Renal pelvis (tissue), 4 donors: ENCODE measurements around the gene EPB41L5. TPM values are rescaled to one million over a fixed set of nuclear protein-coding genes. Genes with fewer than 3 reads are reported as not detected.
"Not testable (repeated sequence)": the region's sequence is repeated elsewhere in the genome, so short reads cannot be mapped to it uniquely, and the experiment has no call there.

Source experiments
- DNase-seq: peaks from one replicate; pipeline ENCODE4 v3.0.0-alpha.2; 2013
- polyA plus RNA-seq, 3 donors: library from polyadenylated mRNA; unstranded; fragments of 120-200 nt; gene quantifications; one replicate each; pipeline ENCODE4 v1.2.1, GENCODE V29; 2013; ENCODE audit not compliant: insufficient read length in 3 of 3

The EPB41L5 gene
- polyA plus RNA-seq, 3 donors = 83.0 to 108 (median 88.1) TPM

DNA sequence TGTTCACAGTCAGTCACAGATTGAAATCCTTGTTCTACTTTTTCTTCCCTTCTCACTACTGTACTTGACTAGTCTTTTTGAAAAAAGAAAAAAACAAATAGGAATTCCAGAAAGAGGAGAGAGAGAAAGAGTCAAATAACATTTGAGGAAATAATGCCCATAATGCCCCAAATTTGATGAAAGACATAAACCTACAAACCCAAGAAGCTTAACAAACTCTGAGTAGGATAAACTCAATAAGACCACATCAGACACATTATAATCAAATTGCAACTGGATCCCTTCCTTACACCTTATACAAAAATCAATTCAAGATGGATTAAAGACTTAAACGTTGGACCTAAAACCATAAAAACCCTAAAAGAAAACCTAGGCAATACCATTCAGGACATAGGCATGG is 179.4 kb downstream of the EPB41L5 start:
- no peak for DNase-seq

DNA sequence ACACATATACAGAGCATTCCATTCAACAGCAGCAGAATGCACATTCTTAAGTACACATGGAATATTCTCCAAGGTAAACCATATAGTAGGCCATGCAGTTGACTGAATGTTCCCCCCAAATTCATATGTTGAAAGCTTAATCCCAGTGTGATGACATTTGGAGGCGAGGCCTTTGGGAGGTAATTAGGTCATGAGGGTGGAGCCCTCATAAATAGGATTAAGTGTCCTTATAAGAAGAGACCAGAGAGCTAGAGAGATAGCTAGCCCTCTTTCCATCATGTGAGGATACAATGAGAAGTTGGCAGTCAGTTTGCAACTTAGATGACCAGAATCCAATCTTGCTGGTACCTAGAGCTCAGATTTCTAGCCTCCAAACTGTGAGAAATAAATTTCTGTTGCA is 182.7 kb downstream of the EPB41L5 start:
- DNase-seq = no peak

DNA sequence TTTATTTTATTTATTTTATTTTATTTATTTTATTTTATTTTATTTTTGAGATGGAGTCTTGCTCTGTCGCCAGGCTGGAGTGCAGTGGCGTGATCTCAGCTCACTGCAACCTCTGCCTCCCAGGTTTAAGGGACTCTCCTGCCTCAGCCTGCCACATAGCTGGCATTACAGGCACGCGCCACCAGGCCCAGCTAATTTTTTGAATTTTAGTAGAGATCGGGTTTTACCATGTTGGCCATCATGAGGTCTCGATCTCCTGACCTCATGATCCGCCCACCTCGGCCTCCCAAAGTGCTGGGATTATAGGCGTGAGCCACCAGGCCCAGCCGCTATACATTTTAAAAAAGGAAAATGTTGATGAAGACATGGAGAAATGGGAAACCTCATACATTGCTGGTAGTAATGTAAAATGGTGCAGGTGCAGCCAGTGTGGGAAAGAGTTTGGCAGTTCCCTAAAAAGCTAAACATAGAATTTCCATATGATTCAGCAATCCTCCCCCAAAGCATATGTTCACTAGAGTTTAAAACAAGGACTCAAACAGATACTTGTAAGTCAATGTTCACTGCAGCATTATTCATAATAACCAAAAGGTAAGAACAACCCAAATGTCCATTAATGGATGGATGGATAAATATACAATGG is 187.1 kb downstream of the EPB41L5 start:
- DNase-seq = not testable (repeated sequence)

DNA sequence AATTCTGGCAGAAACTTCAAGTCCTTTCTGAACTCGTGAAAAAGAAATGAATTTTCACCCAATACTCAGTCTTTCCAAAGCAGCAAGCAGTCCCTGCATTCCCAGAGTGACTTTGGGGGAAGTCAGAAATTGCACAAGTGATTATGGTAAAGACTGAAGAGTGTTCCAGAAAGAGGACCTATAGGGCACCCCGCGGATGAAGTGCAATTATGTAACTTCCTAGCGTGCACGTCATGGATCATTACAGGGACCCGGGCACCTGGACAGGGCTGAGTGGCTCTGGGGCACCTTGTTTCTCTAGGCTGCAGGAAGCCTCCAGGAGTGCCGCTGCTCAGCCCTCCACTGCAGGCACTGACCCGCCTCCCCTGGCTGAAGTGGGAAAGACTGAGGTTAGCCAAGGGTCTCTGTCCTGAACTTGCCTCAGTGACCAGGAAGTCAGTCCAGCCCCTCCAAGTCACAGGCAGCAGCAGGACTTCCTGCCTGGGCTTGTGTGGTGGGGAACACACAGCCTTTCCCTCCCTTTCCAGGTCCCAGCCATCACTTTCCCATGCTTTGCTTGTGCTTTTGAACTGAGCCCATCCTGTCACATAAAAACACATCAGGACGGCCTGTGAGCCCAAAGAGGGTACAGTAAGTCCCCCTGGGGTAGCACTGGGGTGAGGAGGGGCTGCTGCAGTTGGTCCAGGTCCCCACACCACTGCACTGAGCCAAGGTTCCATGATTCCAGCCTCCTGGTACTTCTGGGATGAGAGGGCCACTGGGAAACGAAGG is 190.6 kb downstream of the EPB41L5 start:
- DNase-seq = no peak

DNA sequence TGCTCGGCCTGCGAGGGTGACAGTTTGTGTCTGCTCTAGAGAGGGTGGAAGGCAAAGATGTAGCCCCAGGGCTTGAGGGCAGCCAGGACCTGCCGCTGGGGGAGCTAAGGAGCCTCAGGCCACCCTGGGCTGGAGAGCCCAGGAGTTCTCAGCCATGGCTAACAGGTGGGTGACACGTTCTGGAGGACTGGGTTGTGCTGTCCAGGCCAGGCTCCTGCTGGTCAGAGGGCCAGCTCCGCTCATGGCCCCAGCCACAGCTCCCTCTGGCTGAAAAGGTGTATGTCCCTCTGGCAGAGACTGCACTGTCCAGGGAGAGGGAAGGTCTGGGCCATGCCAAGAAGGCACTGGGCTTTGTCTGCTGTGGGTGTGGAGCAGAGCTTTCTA is 191.1 kb downstream of the EPB41L5 start:
- no peak for DNase-seq

DNA sequence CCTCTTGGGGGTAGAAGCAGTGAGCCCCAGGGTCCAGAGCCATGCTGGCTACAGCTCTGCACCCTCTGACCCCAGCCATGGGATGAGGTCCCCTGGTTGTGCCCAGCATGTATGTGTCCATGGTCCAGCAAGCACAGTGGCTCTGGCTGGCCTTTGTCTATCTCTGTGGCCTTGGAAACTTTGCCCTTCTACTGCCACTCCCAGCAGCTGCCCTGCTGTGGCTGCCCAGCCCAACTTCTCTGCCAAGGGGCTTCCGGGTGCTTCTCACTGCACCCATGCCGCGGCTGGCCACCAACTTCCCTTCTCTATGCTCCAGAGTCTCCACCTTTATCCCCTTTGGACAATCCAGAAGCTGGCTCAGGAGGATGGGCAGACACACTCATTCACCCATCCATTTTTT is 191.5 kb downstream of the EPB41L5 start:
- DNase-seq = no peak

DNA sequence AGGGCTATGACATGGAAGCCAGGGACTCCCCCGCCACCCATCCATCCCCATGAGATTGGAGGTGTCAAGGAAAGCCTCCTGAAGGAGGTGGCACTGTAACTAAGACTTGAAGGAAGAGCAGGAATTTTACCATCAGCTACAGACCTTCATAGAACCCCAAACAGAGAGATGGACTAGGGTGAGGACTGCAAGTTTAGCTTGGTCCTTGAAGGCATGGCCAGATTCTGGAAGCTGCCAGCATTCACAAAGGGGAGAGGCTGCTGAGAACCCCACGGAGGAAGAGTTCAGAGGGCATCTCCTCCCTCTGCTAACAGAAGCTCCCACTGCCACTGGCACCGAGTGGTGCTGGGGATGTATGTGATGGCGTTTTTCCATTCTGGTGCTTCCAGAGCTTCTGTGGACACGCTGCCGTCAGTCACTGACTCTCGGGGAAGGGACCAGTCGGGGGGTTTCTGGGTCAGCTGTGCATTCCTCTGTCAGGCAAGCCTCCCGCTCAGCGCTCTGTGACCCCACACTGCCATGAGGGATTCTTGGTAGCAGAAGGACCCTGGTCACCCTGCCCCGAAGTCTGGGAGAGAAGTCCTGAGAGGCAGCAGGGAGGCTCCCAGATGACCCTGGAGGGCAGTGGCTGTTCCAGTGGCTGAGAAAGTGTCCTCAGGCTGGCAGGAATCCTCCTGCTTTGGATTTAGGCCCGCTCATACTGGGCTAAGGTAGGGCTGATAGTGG is 192.2 kb downstream of the EPB41L5 start:
- no peak for DNase-seq

DNA sequence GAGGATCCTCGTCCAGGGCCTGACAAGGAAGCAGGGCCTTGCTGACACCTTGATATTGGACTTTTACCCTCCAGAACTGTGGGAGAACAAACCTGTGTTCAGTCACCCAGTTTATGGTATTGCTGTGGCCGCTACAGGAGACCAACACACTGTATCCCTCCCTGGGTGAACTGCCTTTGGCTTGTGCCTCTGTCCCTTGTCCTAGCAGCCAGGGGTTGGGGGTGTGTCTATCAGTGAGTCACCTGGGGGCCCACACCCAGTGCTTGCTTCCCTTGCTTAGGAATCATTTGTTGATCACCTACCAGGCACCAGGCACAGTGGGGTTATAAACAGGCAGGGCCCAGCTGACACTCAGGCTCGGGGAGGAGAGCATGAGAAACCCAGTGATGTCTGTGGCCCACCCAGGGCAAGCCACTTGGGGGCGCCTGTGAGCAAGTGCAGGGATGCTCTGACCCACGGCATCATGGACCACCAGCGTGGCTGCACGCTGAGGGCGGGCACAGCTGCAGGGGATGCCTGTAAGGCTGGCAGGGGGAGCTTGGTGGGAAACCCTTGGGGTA is 193.2 kb downstream of the EPB41L5 start:
- DNase-seq = no peak

DNA sequence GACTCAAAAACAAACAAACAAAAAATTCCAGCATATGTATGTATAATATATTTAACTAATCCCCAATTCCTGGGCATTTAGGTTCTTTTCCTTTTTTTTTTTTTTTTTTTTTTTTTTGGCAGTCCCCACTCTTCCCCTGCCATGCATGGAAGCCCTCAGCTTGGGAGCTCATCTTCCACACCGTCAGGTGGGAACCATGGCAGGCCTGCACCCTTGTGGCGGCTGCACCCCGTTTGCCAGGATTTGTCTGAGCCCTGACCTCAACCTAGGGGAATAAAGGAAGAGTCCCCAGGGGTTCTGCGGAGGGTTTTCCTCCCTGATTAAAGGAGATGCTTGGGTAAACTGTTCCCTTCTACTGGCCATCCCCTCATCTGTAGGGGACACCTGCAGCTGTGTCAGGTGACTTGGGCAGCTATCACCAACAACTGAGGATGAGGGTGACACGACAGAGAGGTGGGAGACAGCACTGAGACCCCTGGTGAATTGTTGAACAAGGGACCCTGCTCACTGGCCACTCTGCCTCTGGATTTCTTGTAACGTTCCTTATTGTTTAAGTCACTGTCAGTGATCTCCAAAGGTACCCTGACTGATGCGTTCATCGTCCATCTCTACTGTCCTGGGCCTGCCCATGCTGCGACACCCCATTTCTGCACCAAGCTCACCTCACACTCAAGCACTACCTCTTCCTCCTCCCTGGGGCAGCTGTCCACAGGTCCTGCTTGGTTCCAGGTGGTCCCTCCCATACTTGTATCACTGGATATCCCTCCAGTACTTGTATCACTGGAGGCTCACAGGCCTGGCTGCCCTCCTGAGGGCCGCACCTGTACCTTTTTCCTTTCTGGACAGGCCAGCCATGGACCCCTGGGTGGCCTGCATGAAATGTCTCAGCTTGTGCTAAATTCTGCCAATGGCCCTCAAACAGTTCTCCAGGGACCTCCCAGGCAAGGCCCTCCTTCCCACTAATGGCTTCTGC is 195.8 kb downstream of the EPB41L5 start:
- no peak for DNase-seq

DNA sequence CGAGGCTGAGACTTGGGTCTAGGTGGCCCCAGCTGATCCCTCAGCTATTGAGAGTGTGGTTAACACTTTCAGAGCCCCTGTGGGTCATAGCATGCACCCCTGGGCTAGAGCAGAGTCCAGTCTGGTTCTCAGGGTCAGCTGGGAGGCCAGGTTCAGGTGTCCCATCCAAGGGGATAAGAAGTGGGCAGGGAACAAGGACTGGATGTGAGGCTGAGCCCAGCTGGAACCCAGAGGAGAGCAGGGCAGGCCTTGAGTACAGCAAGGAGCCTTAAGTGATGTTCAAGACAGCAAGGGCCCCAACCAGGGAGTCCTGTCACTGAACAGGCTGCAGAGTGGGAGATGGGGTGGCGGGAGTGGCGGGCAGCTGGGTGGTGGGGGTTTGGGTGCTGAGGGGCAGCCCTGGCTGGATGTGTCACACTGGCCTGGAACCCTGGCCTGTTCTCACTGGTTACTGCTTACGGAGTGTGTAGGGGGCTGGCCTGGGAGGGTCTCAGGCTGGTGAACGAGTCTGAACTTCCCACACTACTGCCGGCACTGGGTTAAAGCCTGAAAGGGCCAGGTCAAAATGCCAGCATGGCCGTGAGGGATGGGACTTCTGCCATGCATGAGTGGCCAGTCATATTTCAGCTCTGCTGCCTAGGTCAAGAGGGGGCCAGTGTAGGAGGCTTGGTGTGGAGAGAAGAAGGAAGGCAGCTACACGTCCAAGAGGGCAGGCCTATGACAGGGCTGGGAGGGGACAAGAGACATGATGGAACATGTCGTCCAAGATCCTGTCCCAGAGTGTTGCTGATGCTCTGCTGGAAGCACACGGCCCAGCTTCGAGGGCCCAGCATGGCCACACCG is 196.8 kb downstream of the EPB41L5 start:
- no peak for DNase-seq

DNA sequence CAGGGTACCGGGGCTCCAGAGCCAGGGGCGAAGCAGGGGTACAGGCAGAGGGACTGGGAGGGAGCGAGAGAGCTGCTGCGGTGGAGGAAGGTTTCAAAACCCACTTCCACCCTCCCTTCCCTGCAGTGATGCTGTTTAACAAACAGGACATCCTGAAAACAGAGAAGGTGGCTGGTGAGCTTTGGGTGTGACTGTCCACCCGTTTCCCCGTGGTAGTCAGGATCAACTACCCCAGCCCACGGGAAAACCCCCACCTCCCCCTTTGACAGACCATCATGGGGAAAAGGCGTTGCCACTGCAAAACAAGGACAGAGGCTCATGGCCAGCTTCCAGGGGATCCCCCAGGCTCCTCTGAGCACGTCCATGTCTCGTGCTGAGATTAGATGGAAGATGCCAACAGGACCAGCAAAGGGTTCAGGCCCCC is 197.4 kb downstream of the EPB41L5 start:
- no peak for DNase-seq

DNA sequence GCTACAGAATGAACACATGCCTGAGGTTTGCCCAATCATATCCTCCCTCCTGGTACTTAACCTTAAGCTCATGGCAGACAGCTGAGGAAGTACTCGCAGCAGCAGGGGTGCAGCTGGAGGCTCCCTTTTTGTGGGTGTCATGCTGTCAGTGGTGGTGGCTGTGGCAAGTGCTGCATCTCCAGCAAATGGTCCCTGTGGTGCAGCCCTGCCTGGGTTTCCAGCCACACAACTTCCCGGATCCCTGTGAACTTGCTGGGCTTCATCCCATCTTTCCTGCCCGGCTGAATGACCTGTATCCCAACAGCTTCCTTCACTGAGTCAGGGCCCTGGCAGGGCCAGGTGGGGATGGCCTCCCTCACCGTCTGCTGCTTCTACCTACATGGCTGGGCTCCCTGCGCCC is 205.3 kb downstream of the EPB41L5 start:
- no peak for DNase-seq

DNA sequence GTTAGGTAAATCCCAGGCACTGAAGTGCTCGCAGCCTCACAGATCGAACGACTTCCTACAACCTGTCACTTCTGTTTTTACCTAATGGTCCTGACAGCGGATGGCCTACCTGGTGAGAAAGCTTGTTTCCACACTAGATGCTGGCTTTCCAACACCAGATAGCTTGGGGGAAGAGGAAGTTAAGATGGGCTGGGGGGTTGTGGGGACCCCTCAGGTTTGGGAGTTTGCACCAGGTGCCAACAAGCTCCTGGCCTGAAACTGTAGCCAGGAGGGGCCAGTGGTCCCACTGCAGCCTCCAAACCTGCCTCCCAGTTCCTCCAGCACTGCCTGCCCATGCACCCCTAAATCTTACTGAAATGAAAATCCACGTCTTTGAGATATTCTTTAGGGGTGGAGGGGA is 206.4 kb downstream of the EPB41L5 start:
- DNase-seq = no peak

DNA sequence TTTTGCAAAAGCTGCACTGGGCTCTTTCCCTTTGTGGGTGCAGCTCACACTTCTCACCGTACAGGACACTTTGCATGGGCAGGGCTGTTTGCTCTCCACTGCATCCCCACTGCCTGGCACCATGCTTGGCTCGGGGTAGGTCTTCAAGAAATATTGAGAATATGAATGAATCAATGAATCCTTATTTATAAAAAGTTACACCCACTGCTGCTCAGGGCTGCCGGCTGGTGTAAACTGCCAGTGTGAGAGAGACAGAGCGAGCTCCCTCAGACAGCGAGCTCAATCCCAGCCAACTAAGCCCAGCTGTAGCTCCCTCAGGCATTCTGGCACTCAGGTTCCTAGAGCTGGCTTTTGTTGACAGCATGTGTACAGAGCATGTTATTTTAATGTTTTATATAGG is 206.9 kb downstream of the EPB41L5 start:
- DNase-seq = no peak

DNA sequence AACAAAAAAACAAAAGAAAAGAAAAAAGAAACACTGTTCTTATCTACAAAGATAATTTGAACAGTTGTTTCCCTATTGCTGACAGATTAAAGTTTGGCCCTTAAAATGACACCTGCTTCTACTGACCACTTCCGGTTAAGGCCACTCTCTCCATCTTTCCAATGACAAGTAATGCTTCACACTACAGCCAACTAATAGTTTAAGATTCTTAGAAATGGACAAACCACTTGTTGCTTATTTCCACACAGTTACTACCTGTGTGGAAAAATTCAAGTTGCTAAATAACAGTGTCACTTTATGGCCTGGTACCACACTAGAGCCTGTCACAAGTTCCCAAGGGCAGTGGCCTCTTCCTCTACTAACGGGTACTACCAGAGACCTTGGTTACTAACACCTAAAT is 207.9 kb downstream of the EPB41L5 start:
- DNase-seq = no peak

DNA sequence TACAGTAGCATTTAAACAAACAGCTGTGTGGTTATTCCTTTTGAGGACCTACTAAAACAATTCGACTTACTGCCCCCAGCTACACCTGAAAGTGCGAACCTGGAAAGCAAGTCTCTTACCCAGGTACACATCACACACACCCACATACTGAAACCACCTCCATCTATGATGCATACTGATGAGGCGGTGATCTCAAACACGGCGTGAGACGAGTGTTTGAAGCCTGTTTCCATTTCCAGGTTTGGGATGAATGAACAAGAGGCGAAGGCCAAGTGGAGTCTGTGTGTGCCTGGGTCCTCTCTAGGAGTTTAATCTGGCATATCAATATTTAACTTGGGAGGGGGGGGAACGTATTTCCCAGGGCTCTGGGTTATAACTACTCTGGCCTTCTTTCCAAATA is 208.7 kb downstream of the EPB41L5 start:
- DNase-seq = no peak

DNA sequence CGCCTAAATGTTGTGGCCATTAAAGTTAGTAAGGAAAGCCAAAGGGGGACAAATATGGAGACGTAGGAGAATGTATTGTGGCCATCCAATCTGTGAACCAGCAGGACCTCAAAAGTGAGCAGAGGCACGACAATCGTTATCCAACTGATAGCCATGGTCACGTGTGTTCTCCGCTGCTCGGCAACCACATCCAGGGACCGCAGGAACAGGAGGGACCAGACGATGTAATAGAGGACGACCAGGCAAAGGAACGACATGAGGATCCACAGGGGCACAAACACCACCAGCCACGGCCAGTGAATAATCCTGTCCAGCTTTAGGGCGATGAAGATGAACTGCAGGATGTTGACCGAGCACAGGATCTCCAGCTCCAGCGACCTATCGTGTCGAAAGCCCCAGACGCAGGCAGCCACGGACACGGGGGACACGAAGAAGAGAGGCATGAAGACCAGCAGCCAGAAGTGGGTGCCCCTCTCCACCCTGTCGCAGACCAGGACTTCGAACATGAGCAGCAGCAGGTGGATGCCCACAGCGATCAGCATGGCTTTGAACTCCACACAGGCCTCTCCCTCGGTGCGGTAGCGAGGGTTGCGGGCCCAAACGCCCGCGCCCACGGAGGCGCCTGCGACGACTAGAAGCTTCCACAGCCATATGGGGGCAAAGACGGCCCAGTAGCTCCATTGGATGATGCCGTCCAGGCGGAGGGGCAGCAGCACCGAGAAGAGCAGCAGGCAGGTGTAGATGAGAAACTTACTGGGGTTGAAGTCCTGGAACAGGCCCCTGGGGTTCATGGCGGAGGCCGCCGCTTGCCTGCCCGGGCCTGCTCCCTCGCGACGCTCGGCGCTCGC is 209.5 kb downstream of the EPB41L5 start:
- DNase-seq = no peak

DNA sequence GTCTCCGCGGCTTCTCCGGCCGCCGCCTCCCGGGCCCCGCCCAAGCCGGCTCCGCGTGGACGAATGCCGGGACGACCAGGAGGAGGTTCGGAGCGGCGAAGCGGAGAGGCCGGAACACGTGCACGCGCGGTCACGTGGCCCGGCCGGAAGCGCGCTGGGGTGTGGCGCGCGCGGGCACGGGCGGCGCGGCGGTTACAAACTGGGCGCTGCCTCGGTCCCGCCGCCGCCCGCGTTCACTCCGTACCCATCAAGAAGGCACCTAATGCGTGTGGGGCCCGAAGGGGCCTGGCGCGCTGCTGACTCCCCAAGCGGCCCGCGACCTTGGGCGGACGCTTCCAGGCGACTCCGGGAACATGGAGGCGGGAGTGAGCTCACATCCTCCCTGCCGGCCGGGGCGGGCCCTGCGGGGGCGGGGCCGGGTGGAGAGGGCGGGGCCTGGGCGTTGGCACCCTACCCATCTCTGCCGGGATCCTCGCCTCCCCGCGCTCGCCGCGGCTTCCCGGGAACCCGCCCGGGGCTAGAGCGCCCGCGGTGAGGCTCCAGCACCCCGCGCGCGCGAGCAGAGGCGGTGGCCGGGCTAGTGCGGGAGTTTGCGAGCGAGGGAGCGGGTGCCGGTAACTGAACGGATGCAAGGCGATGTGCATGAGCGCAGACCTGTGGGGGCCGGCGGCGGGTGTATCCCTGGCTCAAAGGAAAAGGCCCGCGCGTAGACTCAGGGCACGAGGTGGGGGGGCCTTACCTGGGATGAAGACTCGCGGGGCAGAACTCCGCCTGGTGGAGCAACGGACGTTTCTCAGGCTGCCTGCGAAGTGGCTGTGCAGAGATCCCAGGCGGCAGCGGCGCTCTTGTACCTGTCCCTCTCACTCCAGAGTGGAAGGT is 210.4 kb downstream of the EPB41L5 start, which contains the start of gene TMEM185B:
Gene TMEM185B (minus strand): TSS at position 367 of the 879 bp plus-strand sequence. CDS start 424 bp downstream, outside the sequence.
- peak; percentile 88 for DNase-seq
